ENCODE measurements around the gene GAREM1.

DNA sequence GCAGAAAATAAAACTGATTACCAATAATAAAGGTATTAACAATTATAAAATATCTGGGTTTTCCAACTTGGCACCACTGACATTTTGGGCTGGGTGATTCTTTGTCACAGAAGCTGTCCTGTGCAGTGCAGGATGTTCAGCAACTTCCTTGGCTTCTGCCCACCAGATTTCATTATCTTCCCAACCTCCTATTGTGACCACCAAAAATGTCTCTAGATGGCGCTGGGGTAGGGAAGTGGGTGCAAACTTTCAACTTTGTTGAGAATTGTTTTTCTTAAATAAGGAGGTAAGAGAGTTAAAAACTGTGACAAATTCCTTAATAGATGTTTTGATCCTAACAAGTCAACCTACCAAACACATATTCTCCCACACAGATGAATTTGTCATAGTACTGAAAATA, 90.1 kb downstream of the GAREM1 start:
- TF ChIP-seq, protein P1, sequence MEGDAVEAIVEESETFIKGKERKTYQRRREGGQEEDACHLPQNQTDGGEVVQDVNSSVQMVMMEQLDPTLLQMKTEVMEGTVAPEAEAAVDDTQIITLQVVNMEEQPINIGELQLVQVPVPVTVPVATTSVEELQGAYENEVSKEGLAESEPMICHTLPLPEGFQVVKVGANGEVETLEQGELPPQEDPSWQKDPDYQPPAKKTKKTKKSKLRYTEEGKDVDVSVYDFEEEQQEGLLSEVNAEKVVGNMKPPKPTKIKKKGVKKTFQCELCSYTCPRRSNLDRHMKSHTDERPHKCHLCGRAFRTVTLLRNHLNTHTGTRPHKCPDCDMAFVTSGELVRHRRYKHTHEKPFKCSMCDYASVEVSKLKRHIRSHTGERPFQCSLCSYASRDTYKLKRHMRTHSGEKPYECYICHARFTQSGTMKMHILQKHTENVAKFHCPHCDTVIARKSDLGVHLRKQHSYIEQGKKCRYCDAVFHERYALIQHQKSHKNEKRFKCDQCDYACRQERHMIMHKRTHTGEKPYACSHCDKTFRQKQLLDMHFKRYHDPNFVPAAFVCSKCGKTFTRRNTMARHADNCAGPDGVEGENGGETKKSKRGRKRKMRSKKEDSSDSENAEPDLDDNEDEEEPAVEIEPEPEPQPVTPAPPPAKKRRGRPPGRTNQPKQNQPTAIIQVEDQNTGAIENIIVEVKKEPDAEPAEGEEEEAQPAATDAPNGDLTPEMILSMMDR (conservative IDR thresholded peaks at IDR 0.05; ENCODE audit: low read depth, low read length) = 0 out of 2 replicates have a peak, but pooled peaks have one; percentile 10
- TF ChIP-seq EZH2phosphoT487 (IDR thresholded peaks at IDR 0.05; ENCODE audit: borderline replicate concordance, low read length) (no peak), EZH2 (IDR thresholded peaks at IDR 0.05; ENCODE audit: low read length, unreplicated experiment) (no peak)
